SK-N-SH (cell line): Measurements from ENCODE around the gene ATXN7. TPM values are rescaled to one million over a fixed set of nuclear protein-coding genes. Genes with fewer than 3 reads are reported as not detected.

Source experiments
- CTCF ChIA-PET: fragments of 300-600, 350-600 bp; formaldehyde crosslinking; extraction: SDS; loops from one replicate; lab custom pipeline; 2021; lab: Yijun Ruan, JAX
- POLR2A ChIA-PET: fragments of 350-600 bp; sonication (Branson Sonifier 250); formaldehyde crosslinking; extraction: SDS; loops from one replicate; lab custom pipeline; 2020; ENCODE audit warnings: antibody characterized with exemption, inconsistent platforms; lab: Yijun Ruan, JAX
- DNase-seq: peaks from one replicate; pipeline ENCODE4 v3.0.0; 2012
- H2AFZ ChIP-seq: fragments of 200-600 bp; sonication (generic); 2 replicates; pipeline ENCODE4 v1.8.1; 2016; ENCODE audit warnings: antibody characterized with exemption, mild to moderate bottlenecking, low read depth
- H3F3A ChIP-seq: fragments of 200-600 bp; sonication (generic); replicated peaks from 2 replicates; pipeline ENCODE3; 2016; ENCODE audit warnings: antibody characterized with exemption, mild to moderate bottlenecking; ENCODE audit not compliant: insufficient read depth
- H3K27ac ChIP-seq, 2 experiments: fragments of 200-500 bp in 1 of 2; fragments of 200-600 bp in 1 of 2; sonication (Bioruptor generic) in 1 of 2; sonication (generic), shearing (Covaris generic) in 1 of 2; 2 replicates each; pipeline versions ENCODE4 v1.5.1 to v1.6.1; 2014 to 2016; ENCODE audit warnings: low read depth in 2 of 2, inconsistent platforms in 1 of 2, low read length in 1 of 2, mild to moderate bottlenecking in 1 of 2, mixed read lengths in 1 of 2
- H3K27me3 ChIP-seq: fragments of 200-600 bp; sonication (generic), shearing (Covaris generic); 2 replicates; pipeline ENCODE4 v1.6.1; 2016; ENCODE audit warnings: mixed run types; ENCODE audit not compliant: insufficient read depth
- H3K36me3 ChIP-seq, 2 experiments: fragments of 200-500 bp in 1 of 2; fragments of 200-600 bp in 1 of 2; sonication (Bioruptor generic) in 1 of 2; sonication (generic) in 1 of 2; replicated peaks in 1 of 2; 2 replicates each; pipeline versions ENCODE3 to v1.5.1; 2014 to 2016; ENCODE audit warnings: low read length in 1 of 2, mild to moderate bottlenecking in 1 of 2; ENCODE audit not compliant: insufficient read depth in 2 of 2, control insufficient read depth in 1 of 2
- H3K4me1 ChIP-seq, 2 experiments: fragments of 200-500 bp in 1 of 2; fragments of 200-600 bp in 1 of 2; sonication (Bioruptor generic) in 1 of 2; sonication (generic), shearing (Covaris generic) in 1 of 2; 2 replicates each; pipeline versions ENCODE4 v1.5.1 to v1.6.1; 2014 to 2016; ENCODE audit warnings: low read depth in 1 of 2, low read length in 1 of 2, mixed run types in 1 of 2; ENCODE audit not compliant: insufficient read depth in 2 of 2, control insufficient read depth in 1 of 2
- H3K4me2 ChIP-seq: fragments of 200-600 bp; sonication (generic), shearing (Covaris generic); 2 replicates; pipeline ENCODE4 v1.6.1; 2017; ENCODE audit warnings: mixed run types
- H3K4me3 ChIP-seq, 2 experiments: fragments of 200-500 bp in 1 of 2; fragments of 200-600 bp in 1 of 2; sonication (Bioruptor generic) in 1 of 2; sonication (generic), shearing (Covaris generic) in 1 of 2; 2 replicates each; pipeline versions ENCODE4 v1.5.1 to v1.8.1; 2014 to 2016; ENCODE audit warnings: low read depth in 2 of 2, inconsistent platforms in 1 of 2, low read length in 1 of 2, mild to moderate bottlenecking in 1 of 2, mixed read lengths in 1 of 2, moderate library complexity in 1 of 2
- H3K79me2 ChIP-seq: fragments of 200-600 bp; sonication (generic); 2 replicates; pipeline ENCODE4 v1.8.1; 2017; ENCODE audit warnings: mild to moderate bottlenecking; ENCODE audit not compliant: insufficient read depth
- H3K9ac ChIP-seq: fragments of 200-600 bp; sonication (generic); 2 replicates; pipeline ENCODE4 v1.6.1; 2017; ENCODE audit warnings: mixed run types
- H3K9me2 ChIP-seq: fragments of 200-600 bp; sonication (generic); 2 replicates; pipeline ENCODE4 v1.6.1; 2017; ENCODE audit warnings: mixed run types
- H3K9me3 ChIP-seq: fragments of 200-600 bp; sonication (generic); 2 replicates; pipeline ENCODE4 v1.6.1; 2017; ENCODE audit warnings: mixed run types, mild to moderate bottlenecking, moderate library complexity
- H4K20me1 ChIP-seq: fragments of 200-600 bp; sonication (generic); 2 replicates; pipeline ENCODE4 v1.6.1; 2017; ENCODE audit warnings: mild to moderate bottlenecking, mixed run types; ENCODE audit not compliant: insufficient read depth
- CHD2 ChIP-seq: fragments of 150-350 bp; IDR thresholded peaks from 2 replicates; pipeline ENCODE4 v1.6.1; 2018; ENCODE audit warnings: low read length; ENCODE audit not compliant: partially characterized antibody
- IRF3 ChIP-seq: fragments of 150-350 bp; IDR thresholded peaks from 2 replicates; pipeline ENCODE4 v1.6.1; 2016; ENCODE audit warnings: mild to moderate bottlenecking, low read depth, low read length
- JUND ChIP-seq: IDR thresholded peaks from 2 replicates; pipeline ENCODE4 v1.4.0; 2012
- NFIC ChIP-seq: IDR thresholded peaks from 2 replicates; pipeline ENCODE4 v1.4.0; 2012; ENCODE audit warnings: borderline replicate concordance
- WGBS: methylation state at CpG from one replicate; pipeline ENCODE4 v1.1.6; 2017; ENCODE audit warnings: low lambda C conversion rate; 5-methylcytosine and 5-hydroxymethylcytosine counted together
- polyA plus RNA-seq, 3 experiments: library from polyadenylated mRNA; depleted of rRNA; stranded (reverse); fragments of >200 nt; gene quantifications; 2 replicates each; pipeline ENCODE4 v1.2.3, GENCODE V29; 2012
- TF ChIP-seq, protein P1 (sequence below): IDR thresholded peaks from 2 replicates; pipeline ENCODE4 v1.6.1; 2012; ENCODE audit warnings: mild to moderate bottlenecking, low read depth, low read length, moderate library complexity

ATXN7 gene
- polyA plus RNA-seq, 1 of the 3 experiments (the other 2 are of a cell fraction) = 6.2 TPM

DNA sequence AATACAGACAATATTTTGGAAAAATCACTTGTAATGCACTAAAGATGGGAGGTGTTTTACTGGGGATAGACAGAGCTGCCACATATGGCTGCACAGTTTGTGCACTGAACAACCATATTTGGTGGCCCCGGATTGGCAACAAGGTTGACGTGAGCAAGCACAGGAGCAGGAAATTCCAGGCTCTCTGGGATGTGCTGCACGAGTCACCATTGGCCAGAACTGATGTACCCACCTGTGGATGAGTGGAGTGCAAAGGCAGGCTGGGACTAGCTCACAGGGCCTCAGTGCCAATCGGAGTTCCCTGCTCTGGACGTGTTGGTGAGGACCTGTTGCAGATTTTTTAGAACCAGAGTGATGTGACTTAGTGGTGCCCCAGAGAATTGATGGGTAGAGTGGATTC lies 90.5 kb downstream of the ATXN7 start:
- no peaks in the 10 kb centered on the region for H3K9me3 ChIP-seq
- H2AFZ ChIP-seq = no peak overlapping the region
- H3K4me2 ChIP-seq = no peak overlapping the region
- WGBS = 72% methylated on average over 3 of the region's 5 CpGs
- no peak for DNase-seq
- peaks cover 17 to 46% of the 10 kb centered on the region in 2 experiments for H3K4me1 ChIP-seq
- H3K27me3 ChIP-seq = no peaks in the 10 kb centered on the region
- H3K79me2 ChIP-seq = peaks cover 41% of the 10 kb centered on the region
- peaks cover 0 to 5% of the 10 kb centered on the region in 2 experiments for H3K36me3 ChIP-seq
- H3K9me2 ChIP-seq = no peaks in the 10 kb centered on the region
- H4K20me1 ChIP-seq = peaks cover 9% of the 10 kb centered on the region
- peaks cover 22% of the 10 kb centered on the region for H3F3A ChIP-seq
- no peak overlapping the region for H3K9ac ChIP-seq
- no peak overlapping the region for H3K4me3 ChIP-seq
- ChIA-PET POLR2A (no interaction called here), CTCF (interaction anchor here (1.2 kb wide), 1 partner anchor 40 kb away, joined by 4 read pairs; no protein-coding TSS in a partner anchor)
- TF ChIP-seq CHD2 (no peak), JUND (peak; percentile 6; the same call in 1 of the 2 replicates)
- no peak overlapping the region for H3K27ac ChIP-seq

- peaks cover 20 to 39% of the 10 kb centered on the region in 2 experiments for H3K4me1 ChIP-seq
- H3K4me2 ChIP-seq = no peak overlapping the region
- POLR2A ChIA-PET = no interaction called here
- H3F3A ChIP-seq = peaks cover 25% of the 10 kb centered on the region
- peaks cover 12% of the 10 kb centered on the region for H4K20me1 ChIP-seq
- no peak overlapping the region for H3K27ac ChIP-seq
- no peak overlapping the region for H3K4me3 ChIP-seq
- CTCF ChIA-PET = no interaction called here
- DNase-seq = no peak
- H3K9ac ChIP-seq = no peak overlapping the region
- H3K27me3 ChIP-seq = no peaks in the 10 kb centered on the region
- H3K9me3 ChIP-seq = no peaks in the 10 kb centered on the region
- no peak overlapping the region for H2AFZ ChIP-seq
- TF ChIP-seq IRF3 = no peak
- peaks cover 44% of the 10 kb centered on the region for H3K79me2 ChIP-seq
- H3K36me3 ChIP-seq = peaks cover 0 to 5% of the 10 kb centered on the region in 2 experiments
- 99% methylated on average over 3 of the region's 3 CpGs for WGBS
- H3K9me2 ChIP-seq = no peaks in the 10 kb centered on the region
These were observed 91.5 kb downstream of the ATXN7 start for GRCh38 chr3:63955036-63955650.

- POLR2A ChIA-PET = interaction anchor here (0.6 kb wide), 1 partner anchor 531 kb away, joined by 3 read pairs; no protein-coding TSS in a partner anchor
These were observed 92.3 kb downstream of the ATXN7 start for GRCh38 chr3:63955830-63956545.

More at GRCh38 chr3:63955830-63956545, 92.3 kb downstream of the ATXN7 start:
- no peak overlapping the region for H3K4me3 ChIP-seq
- TF ChIP-seq NFIC = no peak
- TF ChIP-seq, protein P1, sequence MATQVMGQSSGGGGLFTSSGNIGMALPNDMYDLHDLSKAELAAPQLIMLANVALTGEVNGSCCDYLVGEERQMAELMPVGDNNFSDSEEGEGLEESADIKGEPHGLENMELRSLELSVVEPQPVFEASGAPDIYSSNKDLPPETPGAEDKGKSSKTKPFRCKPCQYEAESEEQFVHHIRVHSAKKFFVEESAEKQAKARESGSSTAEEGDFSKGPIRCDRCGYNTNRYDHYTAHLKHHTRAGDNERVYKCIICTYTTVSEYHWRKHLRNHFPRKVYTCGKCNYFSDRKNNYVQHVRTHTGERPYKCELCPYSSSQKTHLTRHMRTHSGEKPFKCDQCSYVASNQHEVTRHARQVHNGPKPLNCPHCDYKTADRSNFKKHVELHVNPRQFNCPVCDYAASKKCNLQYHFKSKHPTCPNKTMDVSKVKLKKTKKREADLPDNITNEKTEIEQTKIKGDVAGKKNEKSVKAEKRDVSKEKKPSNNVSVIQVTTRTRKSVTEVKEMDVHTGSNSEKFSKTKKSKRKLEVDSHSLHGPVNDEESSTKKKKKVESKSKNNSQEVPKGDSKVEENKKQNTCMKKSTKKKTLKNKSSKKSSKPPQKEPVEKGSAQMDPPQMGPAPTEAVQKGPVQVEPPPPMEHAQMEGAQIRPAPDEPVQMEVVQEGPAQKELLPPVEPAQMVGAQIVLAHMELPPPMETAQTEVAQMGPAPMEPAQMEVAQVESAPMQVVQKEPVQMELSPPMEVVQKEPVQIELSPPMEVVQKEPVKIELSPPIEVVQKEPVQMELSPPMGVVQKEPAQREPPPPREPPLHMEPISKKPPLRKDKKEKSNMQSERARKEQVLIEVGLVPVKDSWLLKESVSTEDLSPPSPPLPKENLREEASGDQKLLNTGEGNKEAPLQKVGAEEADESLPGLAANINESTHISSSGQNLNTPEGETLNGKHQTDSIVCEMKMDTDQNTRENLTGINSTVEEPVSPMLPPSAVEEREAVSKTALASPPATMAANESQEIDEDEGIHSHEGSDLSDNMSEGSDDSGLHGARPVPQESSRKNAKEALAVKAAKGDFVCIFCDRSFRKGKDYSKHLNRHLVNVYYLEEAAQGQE = no peak
- TF ChIP-seq, all 33 proteins: peak for 0
- Histone ChIP-seq H3K36me3 (peaks cover 0 to 5% of the 10 kb centered on the region in 2 experiments), H2AFZ (no peak overlapping the region), H3K4me2 (no peak overlapping the region), H3K27ac (no peak overlapping the region), H3K27me3 (no peaks in the 10 kb centered on the region), H3F3A (peaks cover 21% of the 10 kb centered on the region), H3K9me2 (no peaks in the 10 kb centered on the region), H3K9me3 (no peaks in the 10 kb centered on the region), H4K20me1 (peaks cover 13% of the 10 kb centered on the region), H3K79me2 (peaks cover 40% of the 10 kb centered on the region; the same call in 1 of the 2 replicates), H3K9ac (no peak overlapping the region), H3K4me1 (peaks cover 21 to 30% of the 10 kb centered on the region in 2 experiments)
- no peak for DNase-seq
- CTCF ChIA-PET = interaction anchor here (0.6 to 1.2 kb wide), 3 partner anchors 10 to 605 kb away, joined by 3 to 4 read pairs (median 3); no protein-coding TSS in a partner anchor
- WGBS = 95% methylated on average over 13 of the region's 13 CpGs
